K562 (cell line): ENCODE measurements around the gene TRIO. TPM values are rescaled to one million over a fixed set of nuclear protein-coding genes. Genes with fewer than 3 reads are reported as not detected.

Experiments
- ATAC-seq: fragments of 200-7000 bp; cut with Tn5 transposase; 3 replicates; pipeline ENCODE4 v1.9.1; 2020; ENCODE audit warnings: moderate library complexity
- BruUV-seq: library from RNA; stranded (reverse); fragments of 400-500 nt; replicated peaks from 2 replicates; lab custom pipeline; 2021; lab: Mats Ljungman, UMichigan
- CTCF ChIA-PET: fragments of 300-600 bp; formaldehyde crosslinking; extraction: SDS; loops from one replicate; lab custom pipeline; 2021; ENCODE audit warnings: low intra/inter-chr PET ratio; lab: Yijun Ruan, JAX
- POLR2A ChIA-PET: fragments of 300-600, 350-650 bp; sonication (Branson Sonifier 250); formaldehyde crosslinking; extraction: SDS; loops from one replicate; lab custom pipeline; 2021; ENCODE audit warnings: antibody characterized with exemption, inconsistent platforms; lab: Yijun Ruan, JAX
- DNase-seq, 4 experiments: peaks; one replicate each; pipeline versions ENCODE4 v3.0.0 to v3.0.0-alpha.2; 2011 to 2018; ENCODE audit warnings: low spot score in 3 of 4, mixed read lengths in 3 of 4; ENCODE audit errors: extremely low read depth in 1 of 4
- FAIRE-seq: peaks from 2 replicates; lab custom pipeline; 2011; peaks lifted over from hg19 to GRCh38; lab: Jason Lieb, UNC
- H2AFZ ChIP-seq: 2 replicates; pipeline ENCODE4 v1.6.0; 2011; ENCODE audit warnings: low read depth, low read length, control low read depth, inconsistent platforms
- H3K27ac ChIP-seq: fragments of 200-600 bp; 3 replicates; pipeline ENCODE4 v1.8.0; 2011; ENCODE audit warnings: low read depth, mild to moderate bottlenecking, control low read depth, inconsistent platforms, low read length, moderate library complexity, mixed read lengths; ENCODE audit errors: extremely low read depth
- H3K27me3 ChIP-seq, 2 experiments: fragments of 300-600 bp in 1 of 2; 2 replicates in 1 of 2; 3 replicates in 1 of 2; pipeline versions ENCODE4 v1.6.0 to v1.8.0; 2011; ENCODE audit warnings: inconsistent platforms in 2 of 2, low read length in 2 of 2, mild to moderate bottlenecking in 1 of 2, mixed read lengths in 1 of 2, moderate library complexity in 1 of 2; ENCODE audit not compliant: control insufficient read depth in 2 of 2, insufficient read depth in 2 of 2
- H3K36me3 ChIP-seq: fragments of 300-600 bp; 3 replicates; pipeline ENCODE4 v1.8.0; 2011; ENCODE audit warnings: mild to moderate bottlenecking, low read length, inconsistent platforms; ENCODE audit not compliant: control insufficient read depth, insufficient read depth
- H3K4me1 ChIP-seq, 2 experiments: fragments of 200-600 bp in 1 of 2; replicated peaks in 1 of 2; 2 replicates in 1 of 2; 3 replicates in 1 of 2; pipeline versions ENCODE4 v1.5.1 to v1.8.0; 2011; ENCODE audit warnings: inconsistent platforms in 2 of 2, low read length in 2 of 2, mild to moderate bottlenecking in 1 of 2, mixed read lengths in 1 of 2, moderate library complexity in 1 of 2; ENCODE audit not compliant: control insufficient read depth in 2 of 2, insufficient read depth in 2 of 2
- H3K4me2 ChIP-seq: 2 replicates; pipeline ENCODE4 v1.6.1; 2011; ENCODE audit warnings: low read length, control low read depth, inconsistent platforms, mixed read lengths; ENCODE audit not compliant: insufficient read depth
- H3K4me3 ChIP-seq: fragments of 200-600 bp; sonication (generic), shearing (Covaris generic); 2 replicates; pipeline ENCODE4 v1.5.1; 2016; ENCODE audit warnings: control low read depth, inconsistent platforms
- H3K79me2 ChIP-seq: fragments of 200-600 bp; 3 replicates; pipeline ENCODE4 v1.8.0; 2011; ENCODE audit warnings: low read length, inconsistent platforms; ENCODE audit not compliant: control insufficient read depth, insufficient read depth
- H3K9ac ChIP-seq, 2 experiments: 2 replicates each; pipeline versions ENCODE4 v1.6.0 to v1.6.1; 2011; ENCODE audit warnings: low read depth in 2 of 2, low read length in 2 of 2, control low read depth in 1 of 2, inconsistent platforms in 1 of 2, mild to moderate bottlenecking in 1 of 2, mixed read lengths in 1 of 2; ENCODE audit not compliant: insufficient read depth in 1 of 2
- H3K9me1 ChIP-seq: one replicate; pipeline ENCODE4 v1.6.0; 2011; ENCODE audit warnings: inconsistent platforms, mild to moderate bottlenecking, low read length, moderate library complexity; ENCODE audit not compliant: control insufficient read depth, insufficient read depth
- H3K9me3 ChIP-seq: replicated peaks from 2 replicates; pipeline ENCODE4 v1.5.1; 2011; ENCODE audit warnings: low read depth, low read length, inconsistent platforms; ENCODE audit not compliant: control insufficient read depth, insufficient read depth
- H4K20me1 ChIP-seq: replicated peaks from 2 replicates; pipeline ENCODE4 v1.6.1; 2011; ENCODE audit warnings: low read length, inconsistent platforms, mixed read lengths; ENCODE audit not compliant: control insufficient read depth, insufficient read depth
- C11orf30 ChIP-seq: fragments of 450-650 bp; IDR thresholded peaks from 2 replicates; pipeline ENCODE4 v1.6.1; 2016; ENCODE audit warnings: low read depth, mild to moderate bottlenecking
- CBFB ChIP-seq: sonication (generic); formaldehyde crosslinking; IDR thresholded peaks from 2 replicates; pipeline ENCODE4 v1.4.0; 2020; ENCODE audit warnings: mild to moderate bottlenecking, missing genetic modification reagents
- CBX8 ChIP-seq: fragments of 200-600 bp; sonication (generic); IDR thresholded peaks from 2 replicates; pipeline ENCODE4 v1.6.1; 2012; ENCODE audit warnings: borderline replicate concordance, mixed run types, low read depth, mild to moderate bottlenecking, moderate library complexity, mixed read lengths, low read length, control low read depth, inconsistent platforms; ENCODE audit not compliant: poor library complexity, severe bottlenecking; ENCODE audit errors: extremely low read depth
- ESRRB ChIP-seq: fragments of 250-450 bp; sonication (Bioruptor Pico); IDR thresholded peaks from 2 replicates; pipeline ENCODE4 v1.5.0; 2020; ENCODE audit warnings: mild to moderate bottlenecking, moderate library complexity, borderline replicate concordance
- ILK ChIP-seq: fragments of 450-650 bp; IDR thresholded peaks from 2 replicates; pipeline ENCODE4 v1.6.1; 2016; ENCODE audit warnings: missing genetic modification characterization, low read depth, mild to moderate bottlenecking, missing compliant biosample characterization, moderate library complexity, borderline replicate concordance
- JUNB ChIP-seq: fragments of 450-650 bp; formaldehyde crosslinking; conservative IDR thresholded peaks from 2 replicates; pipeline ENCODE4 v1.4.0; 2020; ENCODE audit warnings: mild to moderate bottlenecking
- NFE2 ChIP-seq: IDR thresholded peaks from 2 replicates; pipeline ENCODE4 v1.6.1; 2014; ENCODE audit warnings: antibody characterized with exemption, low read depth
- NRF1 ChIP-seq, 2 experiments: fragments of 450-650 bp; IDR thresholded peaks in 1 of 2; conservative IDR thresholded peaks in 1 of 2; 2 replicates each; pipeline ENCODE4 v1.6.1; 2014; ENCODE audit warnings: mild to moderate bottlenecking in 2 of 2
- RAD51 ChIP-seq: fragments of 450-650 bp; IDR thresholded peaks from 2 replicates; pipeline ENCODE4 v1.7.1; 2016; ENCODE audit warnings: low read depth, mild to moderate bottlenecking, borderline replicate concordance
- RFX7 ChIP-seq: fragments of 250-450 bp; sonication (Bioruptor Pico); IDR thresholded peaks from 2 replicates; pipeline ENCODE4 v1.5.1; 2021; ENCODE audit warnings: mild to moderate bottlenecking
- SMAD4 ChIP-seq: fragments of 250-450 bp; sonication (Bioruptor Pico); conservative IDR thresholded peaks from 2 replicates; pipeline ENCODE4 v1.8.0; 2021; ENCODE audit warnings: inconsistent platforms, mild to moderate bottlenecking, moderate library complexity
- SRSF3 ChIP-seq: fragments of 200-400 bp; formaldehyde crosslinking; IDR thresholded peaks from 2 replicates; pipeline ENCODE4 v1.6.1; 2016; ENCODE audit warnings: mild to moderate bottlenecking, low read length, moderate library complexity; ENCODE audit not compliant: insufficient read depth
- ZFPM2 ChIP-seq: fragments of 250-450 bp; sonication (Bioruptor Pico); IDR thresholded peaks from 2 replicates; pipeline ENCODE4 v1.5.1; 2022; ENCODE audit warnings: mild to moderate bottlenecking
- ZNF707 ChIP-seq: fragments of 250-450 bp; sonication (Bioruptor Pico); conservative IDR thresholded peaks from 2 replicates; pipeline ENCODE4 v1.8.0; 2022; ENCODE audit warnings: inconsistent platforms, mild to moderate bottlenecking, moderate library complexity
- WGBS: fragments of 100-300 bp; shearing (Covaris generic); methylation state at CpG from one replicate; pipeline ENCODE4 v1.1.6; 2016; ENCODE audit warnings: low coverage, mixed read lengths; ENCODE audit not compliant: insufficient coverage; ENCODE audit errors: missing lambda C conversion rate; 5-methylcytosine and 5-hydroxymethylcytosine counted together
- in situ Hi-C: fragments of 300-500 bp; cut with MboI; formaldehyde crosslinking; loops from 4 replicates; pipeline ENCODE4 v1.15.0; 2018; ENCODE audit warnings: inconsistent platforms, mixed read lengths
- intact Hi-C: fragments of 100-400 bp; cut with micrococcal nuclease; formaldehyde crosslinking; loops from 2 replicates; pipeline ENCODE4 v1.14.2; 2022
- polyA plus RNA-seq, 8 experiments: library from polyadenylated mRNA; depleted of rRNA in 4 of 8; stranded (reverse) in 5 of 8; unstranded in 3 of 8; fragments of >200 nt; fragmentation: Nextera tagmentation in 2 of 8; fragmentation: Illumina TruSeq in 1 of 8; extraction: Ambion mirVana in 2 of 8; extraction: Trizol in 1 of 8; gene quantifications; 2 replicates each; pipeline versions ENCODE4 v1.2.1 to v1.2.3, GENCODE V29; 2011 to 2014; ENCODE audit warnings: inconsistent platforms in 1 of 8, missing spikeins in 1 of 8
- total RNA-seq, 7 experiments: library from RNA; depleted of rRNA in 6 of 7; stranded (reverse); fragments of >200 nt in 6 of 7; fragmentation: Illumina TruSeq in 2 of 7; extraction: Trizol in 2 of 7; gene quantifications; 2 replicates each; pipeline versions ENCODE4 v1.2.1 to v1.2.3, GENCODE V29; 2011 to 2021; ENCODE audit warnings: low replicate concordance in 1 of 7
- TF ChIP-seq, protein P1 (sequence below): fragments of 450-650 bp; conservative IDR thresholded peaks from 2 replicates; pipeline ENCODE4 v1.6.1; 2016; ENCODE audit warnings: missing genetic modification characterization, low read depth, mild to moderate bottlenecking, control low read depth, missing compliant biosample characterization
- TF ChIP-seq, protein P2 (sequence below): fragments of 450-650 bp; IDR thresholded peaks from 2 replicates; pipeline ENCODE4 v1.6.1; 2016
- TF ChIP-seq, protein P3 (sequence below): fragments of 150-350 bp; conservative IDR thresholded peaks from 2 replicates; pipeline ENCODE4 v1.6.1; 2014; ENCODE audit warnings: low read length

The TRIO gene
- total and polyA plus RNA-seq, 9 of the 15 experiments (the other 6 are each of a cell fraction or from before 2014, with no cell fraction given) = 0.24 to 5.0 (median 1.1) TPM

DNA sequence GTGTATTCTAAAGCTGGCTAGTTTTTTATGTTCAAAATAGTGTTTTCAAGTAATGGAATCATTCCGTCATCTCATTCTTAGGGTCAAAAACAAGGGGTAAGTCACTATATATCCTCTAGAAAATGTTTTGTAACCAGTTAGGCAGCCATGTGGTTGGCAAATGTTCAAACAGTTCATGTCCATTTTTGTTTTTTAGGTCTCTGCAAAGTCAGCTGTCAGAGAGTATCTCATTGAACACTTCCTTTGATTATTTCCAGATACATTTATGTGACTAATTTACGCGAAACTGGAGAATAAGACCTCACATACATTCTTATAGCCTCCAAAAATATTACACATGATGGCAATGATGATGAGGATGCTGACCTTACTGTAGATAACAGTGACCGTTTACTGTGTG lies 50.4 kb downstream of the TRIO start (continued):
- TF ChIP-seq, protein P1, sequence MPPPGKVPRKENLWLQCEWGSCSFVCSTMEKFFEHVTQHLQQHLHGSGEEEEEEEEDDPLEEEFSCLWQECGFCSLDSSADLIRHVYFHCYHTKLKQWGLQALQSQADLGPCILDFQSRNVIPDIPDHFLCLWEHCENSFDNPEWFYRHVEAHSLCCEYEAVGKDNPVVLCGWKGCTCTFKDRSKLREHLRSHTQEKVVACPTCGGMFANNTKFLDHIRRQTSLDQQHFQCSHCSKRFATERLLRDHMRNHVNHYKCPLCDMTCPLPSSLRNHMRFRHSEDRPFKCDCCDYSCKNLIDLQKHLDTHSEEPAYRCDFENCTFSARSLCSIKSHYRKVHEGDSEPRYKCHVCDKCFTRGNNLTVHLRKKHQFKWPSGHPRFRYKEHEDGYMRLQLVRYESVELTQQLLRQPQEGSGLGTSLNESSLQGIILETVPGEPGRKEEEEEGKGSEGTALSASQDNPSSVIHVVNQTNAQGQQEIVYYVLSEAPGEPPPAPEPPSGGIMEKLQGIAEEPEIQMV (tag) = no peak
- TF ChIP-seq SMAD4 (CRISPR knock-in tag) = no peak
- TF ChIP-seq NFE2 = no peak
- no peak for TF ChIP-seq ILK (tag)
- TF ChIP-seq CBX8 = no peak
- TF ChIP-seq, protein P2, sequence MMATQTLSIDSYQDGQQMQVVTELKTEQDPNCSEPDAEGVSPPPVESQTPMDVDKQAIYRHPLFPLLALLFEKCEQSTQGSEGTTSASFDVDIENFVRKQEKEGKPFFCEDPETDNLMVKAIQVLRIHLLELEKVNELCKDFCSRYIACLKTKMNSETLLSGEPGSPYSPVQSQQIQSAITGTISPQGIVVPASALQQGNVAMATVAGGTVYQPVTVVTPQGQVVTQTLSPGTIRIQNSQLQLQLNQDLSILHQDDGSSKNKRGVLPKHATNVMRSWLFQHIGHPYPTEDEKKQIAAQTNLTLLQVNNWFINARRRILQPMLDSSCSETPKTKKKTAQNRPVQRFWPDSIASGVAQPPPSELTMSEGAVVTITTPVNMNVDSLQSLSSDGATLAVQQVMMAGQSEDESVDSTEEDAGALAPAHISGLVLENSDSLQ = no peak
- TF ChIP-seq ZFPM2 (CRISPR knock-in tag) = no peak
- TF ChIP-seq RAD51 = no peak
- TF ChIP-seq, all 486 proteins: peak for 0

DNA sequence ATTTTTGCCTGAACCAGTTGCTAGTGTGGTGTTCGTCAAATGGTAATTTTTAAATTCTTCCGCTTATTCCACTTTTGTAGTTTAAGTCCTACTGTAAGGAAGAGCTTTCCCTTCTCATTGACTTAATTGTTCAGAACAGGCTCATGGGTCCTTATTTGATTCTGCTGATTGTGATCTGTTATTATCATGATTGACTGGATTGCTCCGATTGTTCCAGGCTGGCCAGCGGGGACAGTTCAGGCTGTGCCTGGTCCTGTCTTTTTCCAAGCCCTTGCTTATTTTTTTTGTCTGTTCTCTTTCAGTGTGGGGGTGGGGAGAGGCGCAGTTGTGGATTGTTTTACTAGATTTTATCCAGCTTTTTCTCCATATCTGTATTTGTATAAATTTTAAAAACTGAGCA lies 52.4 kb downstream of the TRIO start:
- Histone ChIP-seq H3K79me2 (no peaks in the 10 kb centered on the region), H3K9ac (no peak overlapping the region), H3K9me1 (no peaks in the 10 kb centered on the region), H3K9me3 (no peaks in the 10 kb centered on the region), H3K4me1 (no peaks in the 10 kb centered on the region), H4K20me1 (peaks cover 4% of the 10 kb centered on the region), H2AFZ (no peak overlapping the region), H3K36me3 (no peaks in the 10 kb centered on the region), H3K4me2 (no peak overlapping the region), H3K27ac (no peak overlapping the region), H3K27me3 (peaks cover 4 to 8% of the 10 kb centered on the region in 2 experiments; a peak in 4 of 5 replicates), H3K4me3 (no peak overlapping the region)
- FAIRE-seq = no peak
- BruUV-seq = no TSS peak
- intact Hi-C loops (no loop called here), in situ Hi-C loops (no loop called here)
- CTCF ChIA-PET = no interaction called here
- 16% methylated on average over 5 of the region's 5 CpGs for WGBS
- DNase-seq = no peak
- POLR2A ChIA-PET = no interaction called here
- ATAC-seq = no peak
- TF ChIP-seq SRSF3 = no peak
- no peak for TF ChIP-seq ESRRB
- TF ChIP-seq, protein P3, sequence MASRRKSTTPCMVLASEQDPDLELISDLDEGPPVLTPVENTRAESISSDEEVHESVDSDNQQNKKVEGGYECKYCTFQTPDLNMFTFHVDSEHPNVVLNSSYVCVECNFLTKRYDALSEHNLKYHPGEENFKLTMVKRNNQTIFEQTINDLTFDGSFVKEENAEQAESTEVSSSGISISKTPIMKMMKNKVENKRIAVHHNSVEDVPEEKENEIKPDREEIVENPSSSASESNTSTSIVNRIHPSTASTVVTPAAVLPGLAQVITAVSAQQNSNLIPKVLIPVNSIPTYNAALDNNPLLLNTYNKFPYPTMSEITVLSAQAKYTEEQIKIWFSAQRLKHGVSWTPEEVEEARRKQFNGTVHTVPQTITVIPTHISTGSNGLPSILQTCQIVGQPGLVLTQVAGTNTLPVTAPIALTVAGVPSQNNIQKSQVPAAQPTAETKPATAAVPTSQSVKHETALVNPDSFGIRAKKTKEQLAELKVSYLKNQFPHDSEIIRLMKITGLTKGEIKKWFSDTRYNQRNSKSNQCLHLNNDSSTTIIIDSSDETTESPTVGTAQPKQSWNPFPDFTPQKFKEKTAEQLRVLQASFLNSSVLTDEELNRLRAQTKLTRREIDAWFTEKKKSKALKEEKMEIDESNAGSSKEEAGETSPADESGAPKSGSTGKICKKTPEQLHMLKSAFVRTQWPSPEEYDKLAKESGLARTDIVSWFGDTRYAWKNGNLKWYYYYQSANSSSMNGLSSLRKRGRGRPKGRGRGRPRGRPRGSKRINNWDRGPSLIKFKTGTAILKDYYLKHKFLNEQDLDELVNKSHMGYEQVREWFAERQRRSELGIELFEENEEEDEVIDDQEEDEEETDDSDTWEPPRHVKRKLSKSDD = no peak
- no peak for TF ChIP-seq RFX7 (CRISPR knock-in tag)
- TF ChIP-seq C11orf30 = no peak
- no peak for TF ChIP-seq CBFB (CRISPR knock-in tag)
- TF ChIP-seq ZNF707 (CRISPR knock-in tag) = no peak
- TF ChIP-seq NRF1 (conservative IDR thresholded peaks at IDR 0.05 in 1 of 2, IDR thresholded peaks at IDR 0.05 in 1 of 2) = no peak
- no peak for TF ChIP-seq JUNB
